OCI-LY3 (cell line): ENCODE results near the gene USP32.

Experiments used
- H2AFZ ChIP-seq: fragments of 200-600, 300-600 bp; shearing (Covaris generic); 2 replicates; pipeline ENCODE4 v1.6.0; 2014; ENCODE audit warnings: antibody characterized with exemption, low read depth, low read length
- H3K27ac ChIP-seq: fragments of 200-600, 300-600 bp; sonication (generic); 2 replicates; pipeline ENCODE4 v1.5.1; 2014; ENCODE audit warnings: mild to moderate bottlenecking, low read length, moderate library complexity, mixed read lengths
- H3K27me3 ChIP-seq: fragments of 200-600, 300-600 bp; sonication (generic); 2 replicates; pipeline ENCODE4 v1.6.1; 2014; ENCODE audit warnings: low read depth, low read length, mixed read lengths
- H3K36me3 ChIP-seq: fragments of 200-600, 300-600 bp; sonication (generic); replicated peaks from 2 replicates; pipeline ENCODE3; 2014; ENCODE audit warnings: low read depth, low read length, mixed read lengths
- H3K4me1 ChIP-seq: fragments of 300-600, 200-600 bp; sonication (generic); 2 replicates; pipeline ENCODE4 v1.6.1; 2014; ENCODE audit warnings: low read length, mixed read lengths
- H3K4me2 ChIP-seq: fragments of 200-600, 300-600 bp; sonication (generic); 2 replicates; pipeline ENCODE4 v1.6.1; 2014; ENCODE audit warnings: low read length, mixed read lengths
- H3K4me3 ChIP-seq: fragments of 300-600, 200-600 bp; sonication (generic); 2 replicates; pipeline ENCODE4 v1.5.1; 2014; ENCODE audit warnings: antibody characterized with exemption, mild to moderate bottlenecking, low read length, moderate library complexity
- H3K79me2 ChIP-seq: fragments of 300-600, 200-600 bp; shearing (Covaris generic); 2 replicates; pipeline ENCODE4 v1.6.1; 2014; ENCODE audit warnings: mild to moderate bottlenecking, low read length, mixed read lengths
- H3K9ac ChIP-seq: fragments of 300-600, 200-600 bp; shearing (Covaris generic); 2 replicates; pipeline ENCODE4 v1.6.0; 2014; ENCODE audit warnings: mild to moderate bottlenecking, low read length, moderate library complexity
- H3K9me3 ChIP-seq: fragments of 200-600, 300-600 bp; shearing (Covaris generic); 2 replicates; pipeline ENCODE4 v1.6.1; 2014; ENCODE audit warnings: low read length, mixed read lengths; ENCODE audit not compliant: insufficient read depth
- H4K20me1 ChIP-seq: fragments of 200-600, 300-600 bp; sonication (generic); 2 replicates; pipeline ENCODE4 v1.6.1; 2016; ENCODE audit warnings: low read length, mixed read lengths; ENCODE audit not compliant: insufficient read depth
- CTCF ChIP-seq: fragments of 200-600, 300-600 bp; sonication (generic); IDR thresholded peaks from 2 replicates; pipeline ENCODE4 v1.5.1; 2014; ENCODE audit warnings: antibody characterized with exemption, low read length, low read depth
- EZH2phosphoT487 ChIP-seq: fragments of 200-600 bp; shearing (Covaris generic); IDR thresholded peaks from 2 replicates; pipeline ENCODE4 v1.6.1; 2018; ENCODE audit warnings: antibody characterized with exemption, mixed run types, low read depth

The USP32 gene

GRCh38 chr17:60167065-60167741, 224.7 kb downstream of the USP32 start:
- no peaks in the 10 kb centered on the region for H3K9me3 ChIP-seq
- peaks cover 27% of the 10 kb centered on the region for H3K4me1 ChIP-seq
- H3K4me3 ChIP-seq: no peak overlapping the region
- no peak overlapping the region for H2AFZ ChIP-seq
- TF ChIP-seq EZH2phosphoT487: no peak
- no peak for TF ChIP-seq CTCF
- no peak overlapping the region for H3K9ac ChIP-seq
- H3K36me3 ChIP-seq: no peaks in the 10 kb centered on the region
- H3K27me3 ChIP-seq: no peaks in the 10 kb centered on the region
- no peak overlapping the region for H3K27ac ChIP-seq
- H3K4me2 ChIP-seq: no peak overlapping the region
- H4K20me1 ChIP-seq: no peaks in the 10 kb centered on the region
- no peaks in the 10 kb centered on the region for H3K79me2 ChIP-seq

GRCh38 chr17:60165971-60166370, 226.0 kb downstream of the USP32 start:
- Histone ChIP-seq H2AFZ (peak overlapping the region; percentile 69), H3K27ac (no peak overlapping the region), H3K79me2 (no peaks in the 10 kb centered on the region), H3K9ac (no peak overlapping the region), H3K27me3 (no peaks in the 10 kb centered on the region), H3K36me3 (no peaks in the 10 kb centered on the region), H3K4me1 (peaks cover 39% of the 10 kb centered on the region), H3K9me3 (no peaks in the 10 kb centered on the region), H3K4me2 (peak overlapping the region; percentile 52), H4K20me1 (no peaks in the 10 kb centered on the region), H3K4me3 (peak overlapping the region; percentile 7; the same call in 1 of the 2 replicates)
- TF ChIP-seq EZH2phosphoT487: no peak
- no peak for TF ChIP-seq CTCF

- H3K79me2 ChIP-seq: no peaks in the 10 kb centered on the region
- no peaks in the 10 kb centered on the region for H3K27me3 ChIP-seq
- no peaks in the 10 kb centered on the region for H3K9me3 ChIP-seq
- H3K4me2 ChIP-seq: peak overlapping the region; percentile 52; the same call in 1 of the 2 replicates
- H4K20me1 ChIP-seq: no peaks in the 10 kb centered on the region
- H3K9ac ChIP-seq: no peak overlapping the region
- H3K4me1 ChIP-seq: peaks cover 39% of the 10 kb centered on the region
- no peak overlapping the region for H3K27ac ChIP-seq
- no peak for TF ChIP-seq CTCF
- no peak for TF ChIP-seq EZH2phosphoT487
- H2AFZ ChIP-seq: no peak overlapping the region
- no peak overlapping the region for H3K4me3 ChIP-seq
- H3K36me3 ChIP-seq: no peaks in the 10 kb centered on the region
These were observed 226.7 kb downstream of the USP32 start for GRCh38 chr17:60165223-60165622.

- H3K4me2 ChIP-seq: no peak overlapping the region
- H3K27ac ChIP-seq: no peak overlapping the region
- peaks cover 38% of the 10 kb centered on the region for H3K4me1 ChIP-seq
- no peaks in the 10 kb centered on the region for H3K27me3 ChIP-seq
- no peaks in the 10 kb centered on the region for H3K9me3 ChIP-seq
- no peak overlapping the region for H2AFZ ChIP-seq
- H3K9ac ChIP-seq: no peak overlapping the region
- H3K4me3 ChIP-seq: no peak overlapping the region
- no peaks in the 10 kb centered on the region for H4K20me1 ChIP-seq
- no peaks in the 10 kb centered on the region for H3K79me2 ChIP-seq
- H3K36me3 ChIP-seq: no peaks in the 10 kb centered on the region
- no peak for TF ChIP-seq CTCF
These were observed 227.2 kb downstream of the USP32 start for GRCh38 chr17:60164697-60165096.
